Measurements from ENCODE around the gene ATRIP. TPM values are rescaled to one million over a fixed set of nuclear protein-coding genes. Genes with fewer than 3 reads are reported as not detected.

ATRIP gene
- polyA plus RNA-seq, 3 donors, result 1.8 to 4.7 (median 2.8) TPM

DNA sequence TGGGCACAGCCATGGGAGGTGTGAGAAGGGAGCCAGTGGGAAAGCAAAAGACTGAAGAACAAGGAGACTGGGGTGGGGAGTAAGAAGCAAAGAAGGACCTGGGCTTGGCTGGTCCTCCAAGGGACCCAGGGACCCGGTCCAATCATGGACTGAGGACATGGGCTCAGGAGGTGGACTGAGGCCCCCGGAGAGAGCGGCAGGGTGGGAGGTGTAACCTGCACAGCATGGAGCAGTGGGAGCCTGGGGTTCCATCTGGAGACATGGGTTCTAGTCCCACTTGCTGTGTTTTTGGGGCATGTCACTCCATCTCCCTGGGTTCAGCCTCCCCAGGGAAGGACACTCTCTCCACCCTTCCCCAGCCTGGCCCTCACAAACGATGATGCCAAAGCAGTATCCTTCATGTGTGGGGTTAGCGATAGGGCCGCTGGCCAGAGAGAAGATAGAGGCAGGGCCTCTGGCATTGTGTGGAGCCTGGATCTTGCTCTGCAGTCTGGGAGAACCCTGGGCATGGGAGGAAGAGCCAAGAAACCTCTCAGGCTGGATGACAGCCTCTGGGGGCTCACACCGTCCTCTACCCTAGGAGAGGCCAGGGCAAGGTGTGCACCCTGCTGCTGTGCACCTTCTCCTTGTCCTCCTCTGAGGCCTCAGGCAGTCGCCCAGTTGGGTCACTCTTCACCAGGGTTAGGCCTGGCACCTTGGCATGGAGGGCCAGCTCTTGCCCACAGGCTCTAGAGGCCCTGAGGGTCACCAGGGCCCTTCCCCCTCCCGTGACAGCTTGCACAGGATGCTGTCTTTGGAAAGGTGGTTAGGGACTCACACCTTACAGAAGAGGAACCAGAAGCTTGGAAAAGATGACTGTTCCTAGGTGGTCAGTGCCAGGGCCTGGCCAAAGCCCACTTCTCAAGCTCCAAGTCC lies 48.5 kb upstream of the ATRIP start:
- H3K36me3 ChIP-seq (replicated peaks in 1 of 2; ENCODE audit: control insufficient read depth in 1 of 2, insufficient read depth in 2 of 2, low read length in 2 of 2), result no peaks in the 10 kb centered on the region
- peak overlapping the region in 1 of 2 donors; percentile 17 for H3K4me3 Mint-ChIP-seq
- peak overlapping the region in 2 of 7 donors; percentile 12 to 81 for H3K27ac Mint-ChIP-seq
- H4K20me1 ChIP-seq (ENCODE audit: insufficient read depth, low read length), result no peaks in the 10 kb centered on the region
- DNase-seq, result no peak
- 93% methylated on average over 7 of the region's 9 CpGs for WGBS (ENCODE audit: insufficient coverage)
- peaks cover 11 to 14% of the 10 kb centered on the region in 2 donors for H3K4me1 ChIP-seq (ENCODE audit: control insufficient read depth in 1 of 2, insufficient read depth in 2 of 2, low read length in 2 of 2)
- TF ChIP-seq, protein P1, sequence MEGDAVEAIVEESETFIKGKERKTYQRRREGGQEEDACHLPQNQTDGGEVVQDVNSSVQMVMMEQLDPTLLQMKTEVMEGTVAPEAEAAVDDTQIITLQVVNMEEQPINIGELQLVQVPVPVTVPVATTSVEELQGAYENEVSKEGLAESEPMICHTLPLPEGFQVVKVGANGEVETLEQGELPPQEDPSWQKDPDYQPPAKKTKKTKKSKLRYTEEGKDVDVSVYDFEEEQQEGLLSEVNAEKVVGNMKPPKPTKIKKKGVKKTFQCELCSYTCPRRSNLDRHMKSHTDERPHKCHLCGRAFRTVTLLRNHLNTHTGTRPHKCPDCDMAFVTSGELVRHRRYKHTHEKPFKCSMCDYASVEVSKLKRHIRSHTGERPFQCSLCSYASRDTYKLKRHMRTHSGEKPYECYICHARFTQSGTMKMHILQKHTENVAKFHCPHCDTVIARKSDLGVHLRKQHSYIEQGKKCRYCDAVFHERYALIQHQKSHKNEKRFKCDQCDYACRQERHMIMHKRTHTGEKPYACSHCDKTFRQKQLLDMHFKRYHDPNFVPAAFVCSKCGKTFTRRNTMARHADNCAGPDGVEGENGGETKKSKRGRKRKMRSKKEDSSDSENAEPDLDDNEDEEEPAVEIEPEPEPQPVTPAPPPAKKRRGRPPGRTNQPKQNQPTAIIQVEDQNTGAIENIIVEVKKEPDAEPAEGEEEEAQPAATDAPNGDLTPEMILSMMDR (IDR thresholded peaks at IDR 0.05), result no peak
- no peaks in the 10 kb centered on the region for H3K9me3 ChIP-seq (replicated peaks in 1 of 2; ENCODE audit: control insufficient read depth in 1 of 2, insufficient read depth in 1 of 2, low read length in 2 of 2)
- intact Hi-C loops (cut with micrococcal nuclease), result no loop called here
- H3K4me1 Mint-ChIP-seq, result peaks cover 20% of the 10 kb centered on the region
- no peak overlapping the region for H3K27ac ChIP-seq (ENCODE audit: low read depth in 1 of 2, low read length in 2 of 2)
- no peaks in the 10 kb centered on the region for H3K79me2 ChIP-seq (ENCODE audit: insufficient read depth, low read length)
- H3K4me2 ChIP-seq (replicated peaks; ENCODE audit: extremely low read depth, low read length, poor library complexity, severe bottlenecking), result no peak overlapping the region
- no peak overlapping the region for H3K4me3 ChIP-seq (replicated peaks in 1 of 3; ENCODE audit: low read depth in 2 of 3, low read length in 3 of 3)
- H3K9ac ChIP-seq (ENCODE audit: insufficient read depth, low read length, poor library complexity, severe bottlenecking), result peak overlapping the region; percentile 21
- no peaks in the 10 kb centered on the region for H3K27me3 ChIP-seq (ENCODE audit: control insufficient read depth in 2 of 2, insufficient read depth in 2 of 2, low read length in 2 of 2)
- no peaks in the 10 kb centered on the region for H3K36me3 Mint-ChIP-seq
- peaks cover 2 to 5% (median 2%) of the 10 kb centered on the region in 3 donors for H3K27me3 Mint-ChIP-seq (ENCODE audit: low read depth in 3 of 3)
- H2AFZ ChIP-seq (ENCODE audit: insufficient read depth, low read depth, low read length, poor library complexity, severe bottlenecking), result peak overlapping the region; percentile 27
- no peaks in the 10 kb centered on the region for H3K9me3 Mint-ChIP-seq

DNA sequence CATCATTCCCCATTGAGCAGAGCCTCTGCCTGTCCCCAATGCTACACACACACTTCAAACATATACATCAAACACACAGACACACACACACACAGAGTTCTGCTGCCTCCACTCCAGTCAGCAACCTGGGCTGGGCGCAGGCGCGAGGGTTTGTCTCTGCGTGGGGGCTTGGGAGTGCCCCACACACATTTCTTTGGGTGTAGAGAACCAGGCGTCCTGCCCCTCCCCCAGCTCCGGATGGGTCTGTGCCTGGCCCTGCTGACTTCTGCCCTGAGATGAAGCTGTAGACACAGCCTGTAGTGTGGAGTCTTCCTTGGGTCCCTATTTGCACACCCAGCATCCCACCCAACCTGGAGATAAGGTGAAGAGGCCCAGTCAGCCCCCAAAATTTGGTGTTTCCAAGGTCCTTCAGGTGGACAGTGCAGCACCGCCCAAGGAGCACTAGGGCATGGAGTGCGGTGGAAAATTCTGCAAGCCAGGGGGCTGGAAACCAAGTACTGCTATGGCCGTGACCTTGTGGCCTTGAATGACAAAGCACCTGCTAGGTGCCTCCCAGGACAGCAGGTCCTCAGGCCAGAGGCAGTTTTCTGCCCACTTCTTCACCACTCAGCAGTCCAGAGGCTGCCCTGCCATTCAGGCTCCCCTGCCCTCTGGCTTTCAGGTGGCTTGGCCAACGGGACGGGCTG lies 47.7 kb upstream of the ATRIP start:
- Mint-ChIP-seq H3K4me1 (peaks cover 20% of the 10 kb centered on the region), H3K36me3 (no peaks in the 10 kb centered on the region), H3K27me3 (ENCODE audit: low read depth in 3 of 3) (peaks cover 0 to 7% (median 2%) of the 10 kb centered on the region in 3 donors), H3K9me3 (no peaks in the 10 kb centered on the region), H3K4me3 (no peak overlapping the region), H3K27ac (no peak overlapping the region)
- Histone ChIP-seq H3K4me1 (ENCODE audit: control insufficient read depth in 1 of 2, insufficient read depth in 2 of 2, low read length in 2 of 2) (peaks cover 11 to 14% of the 10 kb centered on the region in 2 donors), H3K27ac (ENCODE audit: low read depth in 1 of 2, low read length in 2 of 2) (no peak overlapping the region), H4K20me1 (ENCODE audit: insufficient read depth, low read length) (no peaks in the 10 kb centered on the region), H3K27me3 (ENCODE audit: control insufficient read depth in 2 of 2, insufficient read depth in 2 of 2, low read length in 2 of 2) (no peaks in the 10 kb centered on the region), H3K4me3 (replicated peaks in 1 of 3; ENCODE audit: low read depth in 2 of 3, low read length in 3 of 3) (no peak overlapping the region), H3K4me2 (replicated peaks; ENCODE audit: extremely low read depth, low read length, poor library complexity, severe bottlenecking) (no peak overlapping the region), H3K9me3 (replicated peaks in 1 of 2; ENCODE audit: control insufficient read depth in 1 of 2, insufficient read depth in 1 of 2, low read length in 2 of 2) (no peaks in the 10 kb centered on the region), H3K9ac (ENCODE audit: insufficient read depth, low read length, poor library complexity, severe bottlenecking) (no peak overlapping the region), H3K36me3 (replicated peaks in 1 of 2; ENCODE audit: control insufficient read depth in 1 of 2, insufficient read depth in 2 of 2, low read length in 2 of 2) (no peaks in the 10 kb centered on the region), H2AFZ (ENCODE audit: insufficient read depth, low read depth, low read length, poor library complexity, severe bottlenecking) (no peak overlapping the region), H3K79me2 (ENCODE audit: insufficient read depth, low read length) (no peaks in the 10 kb centered on the region)
- no peak for DNase-seq
- intact Hi-C loops (cut with micrococcal nuclease), result no loop called here
- WGBS (ENCODE audit: insufficient coverage), result 96% methylated on average over 7 of the region's 11 CpGs
- TF ChIP-seq, protein P1 (IDR thresholded peaks at IDR 0.05), result no peak
